NCI-H69 (cell line): ENCODE results near the gene EIF3D.

Experiments
- DNase-seq: peaks from one replicate; lab custom pipeline; 2025; lab: John Stamatoyannopoulos, UW

Gene EIF3D

DNA sequence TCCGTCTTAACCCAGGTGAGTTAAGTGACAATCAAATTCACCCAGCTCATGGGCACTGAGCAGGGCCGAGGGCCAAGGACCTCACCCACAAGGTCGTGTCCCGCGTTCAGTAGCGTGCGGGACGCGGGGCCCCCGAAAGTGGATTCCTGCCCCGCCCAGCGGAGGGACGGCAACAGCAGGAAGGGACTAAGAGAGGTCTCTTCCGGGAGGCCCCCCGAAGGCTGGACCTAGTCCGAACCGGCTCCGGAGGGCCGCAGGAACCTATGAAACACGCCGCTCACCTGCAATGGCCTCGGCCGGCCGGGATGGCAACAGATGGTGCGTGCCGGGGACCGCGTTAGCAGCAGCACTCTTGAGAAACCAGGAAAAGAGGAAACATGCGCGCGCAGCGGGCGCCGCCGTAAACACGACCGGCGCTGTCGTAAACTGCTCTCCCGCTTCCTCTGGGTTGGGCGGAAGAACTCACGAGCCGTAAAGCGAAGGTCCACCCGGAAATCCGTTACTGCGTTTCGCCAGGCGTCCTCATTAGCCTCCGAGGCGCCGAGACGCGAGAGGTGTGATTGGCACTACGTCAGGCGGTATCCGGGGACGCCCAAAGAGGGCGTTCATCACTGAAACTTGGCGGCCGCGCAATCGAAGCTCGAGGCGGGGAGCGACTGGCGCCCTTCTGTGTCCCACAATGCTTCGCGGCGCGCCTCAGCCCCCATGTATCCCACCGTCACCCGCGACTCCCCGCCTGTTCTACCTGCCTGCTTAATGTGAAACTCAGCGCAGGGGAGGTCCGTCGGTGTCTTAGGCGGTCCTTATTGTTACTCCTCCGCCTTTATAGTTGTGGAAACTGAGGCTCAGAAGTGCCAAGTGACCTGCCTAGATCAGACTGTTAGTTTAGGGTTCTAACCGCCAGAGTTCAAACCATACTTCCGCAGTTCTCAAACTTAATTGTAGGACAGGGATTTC is at the start of gene EIF3D:
TSS of gene EIF3D (minus strand) at position 372 of the 957 bp plus-strand sequence. CDS start 3,045 bp downstream, outside the sequence.
- DNase-seq = peak; percentile 100

DNA sequence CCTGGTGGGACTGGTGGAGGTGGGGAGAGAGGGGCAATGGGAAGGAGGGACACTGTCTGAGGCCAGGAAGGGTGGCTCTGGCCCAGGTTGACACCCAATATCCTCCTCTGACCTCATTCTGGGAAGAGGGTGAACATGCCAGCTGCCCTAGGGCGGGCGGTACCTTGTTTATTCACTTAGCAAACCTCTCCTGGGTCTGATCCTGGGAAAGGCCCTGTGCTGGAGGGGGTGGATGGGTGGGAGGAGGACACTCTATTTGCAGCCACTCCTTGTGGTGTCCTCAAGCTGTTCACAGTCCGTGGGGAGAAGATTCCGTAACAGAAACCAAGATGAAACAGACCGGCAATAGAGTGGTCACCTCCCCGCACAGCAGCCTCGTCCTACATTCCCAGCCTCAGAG is 49.7 kb upstream of the EIF3D start:
- no peak for DNase-seq

- DNase-seq = no peak
Measured at GRCh38 chr22:36577019-36577418, 48.1 kb upstream of the EIF3D start.

- no peak for DNase-seq
Measured at GRCh38 chr22:36574728-36575127, 45.8 kb upstream of the EIF3D start.

DNA sequence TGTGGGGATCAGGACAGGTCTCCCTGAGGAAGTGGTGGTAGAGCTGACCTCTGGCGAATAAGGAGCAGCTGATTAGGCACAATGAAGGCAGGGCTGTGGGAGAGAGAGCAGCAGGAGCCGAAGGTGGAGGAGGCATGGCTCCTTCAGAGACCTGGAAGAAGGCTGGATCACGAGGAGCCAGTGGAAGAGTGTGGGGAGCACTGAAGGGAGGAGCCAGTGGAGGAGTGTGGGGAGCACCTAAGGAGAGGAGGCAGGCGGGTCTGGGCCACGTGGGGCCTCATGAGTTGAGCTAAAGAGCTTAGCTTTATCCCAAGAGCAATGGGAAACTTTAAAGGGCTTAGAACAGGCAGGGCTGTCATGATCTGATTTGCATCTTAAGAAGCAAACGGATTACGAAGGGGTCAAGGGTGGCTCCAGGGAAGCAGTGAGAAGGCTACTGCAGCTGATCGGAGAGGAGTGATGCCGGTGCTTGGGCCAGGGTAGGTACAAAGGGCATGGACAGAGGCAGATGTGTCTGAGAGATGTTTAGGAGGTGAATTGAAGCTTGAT is 44.9 kb upstream of the EIF3D start:
- no peak for DNase-seq

DNA sequence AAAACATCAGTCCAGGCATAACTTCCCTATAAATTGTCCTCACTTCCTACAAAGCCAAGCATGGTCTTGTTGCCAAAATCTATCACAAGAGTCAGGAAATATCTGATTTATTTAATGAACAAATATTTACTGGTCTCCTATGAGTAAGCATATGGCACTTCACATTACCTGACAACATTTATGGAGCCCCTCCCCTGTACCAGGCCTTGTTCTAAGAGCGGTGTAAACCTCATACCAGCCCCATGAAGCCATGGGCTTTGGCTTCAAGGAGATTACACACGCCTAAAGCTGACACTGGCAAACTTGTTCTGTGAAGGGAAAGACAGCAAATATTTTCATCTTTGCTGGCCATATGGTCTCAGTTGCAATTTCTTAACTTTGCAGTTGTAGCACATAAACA is 43.0 kb upstream of the EIF3D start:
- no peak for DNase-seq

DNA sequence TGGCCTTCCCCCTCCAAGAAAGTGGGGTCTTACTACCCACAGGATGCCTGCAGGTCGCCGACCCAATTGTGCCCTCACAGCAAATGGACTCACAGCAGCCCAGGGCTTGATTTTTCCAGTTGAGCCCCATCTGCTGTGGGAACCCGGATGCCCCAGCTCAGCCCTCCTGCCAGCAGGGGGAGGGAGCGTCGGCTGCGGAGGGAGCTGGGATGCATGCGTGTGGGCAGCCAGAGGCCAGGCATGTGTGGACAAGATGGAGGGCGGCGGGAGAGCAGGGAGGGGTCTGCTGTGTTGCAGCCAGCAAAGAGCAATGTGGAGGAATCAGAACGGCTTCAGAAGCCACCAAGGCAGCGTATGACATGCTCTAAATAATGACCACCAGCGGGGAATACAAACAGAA is 41.0 kb upstream of the EIF3D start:
- DNase-seq = peak; percentile 34

DNA sequence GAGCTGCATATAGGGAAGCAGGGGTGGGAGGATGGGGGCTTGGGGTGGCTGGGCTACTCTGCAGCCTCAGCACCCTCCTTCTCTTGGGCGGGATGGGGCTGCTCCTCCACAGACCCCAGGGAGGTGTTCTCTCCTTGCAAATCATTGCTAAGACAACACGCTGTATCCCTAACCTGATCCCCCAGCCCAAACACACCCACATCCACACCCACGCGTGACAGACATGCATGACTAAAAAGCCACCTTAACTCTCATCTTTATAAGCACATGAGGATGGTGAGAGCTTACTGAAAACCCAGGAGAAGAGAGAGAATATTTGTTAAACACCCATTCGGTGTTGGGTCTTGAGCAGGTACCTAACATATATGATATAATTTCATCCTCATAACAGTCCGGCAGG is 39.9 kb upstream of the EIF3D start:
- no peak for DNase-seq

DNA sequence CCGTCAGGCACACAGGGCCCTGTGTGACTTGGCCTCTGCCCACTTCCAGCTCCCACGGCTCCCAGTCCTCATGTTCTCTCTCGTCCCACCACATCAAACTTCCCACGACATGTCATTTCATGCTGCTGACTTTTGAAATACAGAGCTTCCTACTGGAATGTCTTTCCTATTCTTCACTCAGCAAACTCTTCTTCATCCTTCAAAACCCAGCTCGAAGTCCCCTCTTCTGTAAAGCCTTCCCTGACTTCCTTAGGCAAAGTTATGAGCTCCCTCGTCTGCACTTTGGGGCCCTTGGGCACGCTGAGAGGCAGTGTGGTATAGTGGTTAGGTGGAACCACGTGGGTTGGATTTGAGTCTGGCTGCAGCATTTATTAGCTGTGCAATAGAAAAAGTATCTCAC is 37.8 kb upstream of the EIF3D start:
- DNase-seq = no peak

GRCh38 chr22:36565686-36566085 is 36.7 kb upstream of the EIF3D start:
- no peak for DNase-seq

DNA sequence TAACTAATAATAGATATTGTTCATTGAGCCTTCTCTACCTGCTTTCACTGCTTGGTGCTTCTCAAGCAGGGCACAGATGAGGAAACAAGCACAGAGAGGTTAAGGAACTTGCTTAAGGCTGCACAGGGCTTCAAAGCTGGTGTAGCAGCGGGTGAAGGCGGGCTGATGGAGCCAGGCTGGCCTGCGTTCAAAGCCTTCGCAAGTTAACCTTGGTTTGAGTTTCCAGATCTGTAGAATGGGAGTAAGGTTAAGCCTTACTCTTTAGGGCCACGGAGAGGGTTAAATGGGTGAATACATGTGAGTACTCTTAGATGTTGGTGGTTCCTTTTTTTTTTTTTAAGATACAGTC is 36.2 kb upstream of the EIF3D start:
- DNase-seq = no peak

- no peak for DNase-seq
Measured at GRCh38 chr22:36564422-36565158, 35.6 kb upstream of the EIF3D start.

DNA sequence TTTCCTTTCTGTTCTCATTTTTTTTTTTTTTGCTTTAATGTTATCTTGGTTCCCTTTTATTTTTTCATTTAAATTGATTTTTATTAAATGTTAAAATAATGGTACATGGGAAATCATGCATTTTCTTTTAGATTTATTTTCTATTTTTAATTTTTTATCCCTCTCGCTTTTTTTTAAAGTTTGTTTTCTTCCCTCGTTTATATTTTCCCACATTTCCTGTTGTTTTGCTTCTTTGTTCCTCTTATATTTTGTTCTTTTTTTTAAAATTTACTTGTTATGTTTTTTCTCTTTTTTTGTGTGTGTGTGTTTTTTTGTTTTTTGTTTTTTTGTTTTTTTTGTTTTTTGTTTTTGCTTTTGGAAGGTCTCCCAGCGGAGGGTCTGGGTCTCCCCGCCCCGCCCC is 34.9 kb upstream of the EIF3D start:
- no peak for DNase-seq

GRCh38 chr22:36563444-36563843 is 34.5 kb upstream of the EIF3D start:
- DNase-seq = no peak

- DNase-seq = no peak
Measured at GRCh38 chr22:36563001-36563400, 34.0 kb upstream of the EIF3D start.

DNA sequence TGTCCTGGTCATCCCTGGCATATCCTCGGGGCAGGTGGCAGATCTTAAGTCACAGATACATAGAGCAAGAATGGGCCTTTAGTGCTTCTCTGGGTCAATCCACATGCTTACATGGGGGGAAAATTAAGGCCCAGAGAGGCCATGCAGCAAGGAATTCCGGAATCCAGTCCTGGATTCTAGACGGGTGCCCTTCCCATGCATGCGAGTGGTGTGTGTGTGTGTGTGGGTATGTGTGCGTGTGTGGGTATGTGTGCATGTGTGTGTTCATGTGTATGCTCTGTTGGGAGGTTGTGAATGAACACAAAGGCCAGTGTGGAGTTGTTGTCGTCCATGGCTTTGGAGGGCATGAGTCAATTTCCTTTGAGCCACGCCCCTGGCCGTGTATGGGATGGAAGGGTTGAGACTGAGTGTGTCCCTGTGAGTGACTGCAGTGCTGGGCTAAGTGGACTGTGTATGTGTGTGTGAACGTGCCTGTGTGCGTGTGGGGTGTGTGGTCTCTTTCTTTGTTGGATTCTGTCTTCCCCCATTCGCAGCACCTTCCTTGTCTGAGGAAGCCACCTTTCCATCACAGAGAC is 33.4 kb upstream of the EIF3D start:
- DNase-seq = no peak

GRCh38 chr22:36561291-36561811 is 32.4 kb upstream of the EIF3D start:
- no peak for DNase-seq

GRCh38 chr22:36560001-36560400 is 31.0 kb upstream of the EIF3D start:
- no peak for DNase-seq

GRCh38 chr22:36554098-36554497 is 25.1 kb upstream of the EIF3D start:
- DNase-seq = peak; percentile 26

DNA sequence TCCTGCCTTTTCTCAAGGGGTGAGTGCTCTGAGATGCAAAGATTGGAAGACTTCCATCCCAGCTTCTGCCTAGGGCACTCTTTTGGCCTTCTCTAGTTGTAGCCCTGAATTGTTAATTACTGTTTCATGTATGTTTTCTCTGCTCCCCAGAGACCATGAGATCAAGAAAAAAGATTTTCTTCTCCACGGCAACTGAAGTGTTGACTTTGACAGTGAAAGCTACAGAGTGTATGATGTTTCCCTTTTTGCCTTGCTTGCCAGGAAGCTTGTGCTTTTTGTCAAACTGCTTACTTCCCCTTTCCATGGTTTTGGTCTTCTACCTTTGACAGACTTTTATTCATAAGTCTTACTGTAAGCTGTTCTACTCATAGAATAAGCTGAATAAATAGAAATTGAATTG is 23.3 kb upstream of the EIF3D start:
- DNase-seq = peak; percentile 65

GRCh38 chr22:36550701-36551495 is 21.9 kb upstream of the EIF3D start:
- peak; percentile 16 for DNase-seq

GRCh38 chr22:36549033-36549432 is 20.1 kb upstream of the EIF3D start:
- DNase-seq = no peak
